Esophagus mucosa (tissue), 1 donor: ENCODE measurements around the gene EML2. TPM values are rescaled to one million over a fixed set of nuclear protein-coding genes. Genes with fewer than 3 reads are reported as not detected.
"Not testable (repeated sequence)": the region's sequence is repeated elsewhere in the genome, so short reads cannot be mapped to it uniquely, and the experiment has no call there.

Experiments
- ATAC-seq: fragments of 200-7000 bp; cut with Tn5 transposase; one replicate; pipeline ENCODE4 v1.9.1; 2020
- total RNA-seq: library from RNA; stranded (reverse); gene quantifications from one replicate; pipeline ENCODE4 v1.2.4, GENCODE V29; 2023
- donor health status: DM: yes; HTN: yes; CAD: no.

EML2 gene
- 85.4 TPM for total RNA-seq

- ATAC-seq = peak; percentile 37
Measured at GRCh38 chr19:45638930-45639729, at the start of gene EML2. Gene EML2, minus strand, starts transcription at chr19:45639397. Its CDS starts 21 bp downstream, at chr19:45639376.

GRCh38 chr19:45687599-45687998, 48.4 kb upstream of the EML2 start:
- ATAC-seq = no peak

- ATAC-seq = not testable (repeated sequence)
Measured at GRCh38 chr19:45685045-45685444, 45.8 kb upstream of the EML2 start.

- ATAC-seq = no peak
Measured at GRCh38 chr19:45682908-45683307, 43.7 kb upstream of the EML2 start.

- peak; percentile 4 for ATAC-seq
Measured at GRCh38 chr19:45682117-45682516, 42.9 kb upstream of the EML2 start.

- ATAC-seq = peak; percentile 87
Measured at GRCh38 chr19:45681391-45682015, 42.3 kb upstream of the EML2 start.

- ATAC-seq = peak; percentile 76
Measured at GRCh38 chr19:45677351-45678230, 38.4 kb upstream of the EML2 start.

GRCh38 chr19:45676851-45677263, 37.7 kb upstream of the EML2 start:
- ATAC-seq = peak; percentile 24

- ATAC-seq = no peak
Measured at GRCh38 chr19:45674946-45675345, 35.7 kb upstream of the EML2 start.

- peak; percentile 55 for ATAC-seq
Measured at GRCh38 chr19:45670670-45671453, 31.7 kb upstream of the EML2 start.

- ATAC-seq = no peak
Measured at GRCh38 chr19:45668342-45668871, 29.2 kb upstream of the EML2 start.

GRCh38 chr19:45667620-45668341, 28.6 kb upstream of the EML2 start, which contains the start of gene GIPR:
Gene GIPR, plus strand, starts transcription at chr19:45668221. Its CDS starts 1,300 bp downstream, at chr19:45669521.
- peak; percentile 89 for ATAC-seq

GRCh38 chr19:45664575-45664974, 25.4 kb upstream of the EML2 start:
- no peak for ATAC-seq

GRCh38 chr19:45663800-45664199, 24.6 kb upstream of the EML2 start:
- no peak for ATAC-seq

- ATAC-seq = peak; percentile 7
Measured at GRCh38 chr19:45660636-45661035, 21.4 kb upstream of the EML2 start.

- no peak for ATAC-seq
Measured at GRCh38 chr19:45659096-45659729, 20.0 kb upstream of the EML2 start.

GRCh38 chr19:45657520-45658167, 18.4 kb upstream of the EML2 start:
- no peak for ATAC-seq

GRCh38 chr19:45655073-45655472, 15.9 kb upstream of the EML2 start:
- no peak for ATAC-seq

GRCh38 chr19:45653634-45654033, 14.4 kb upstream of the EML2 start:
- ATAC-seq = peak; percentile 18

GRCh38 chr19:45650722-45651121, 11.5 kb upstream of the EML2 start:
- no peak for ATAC-seq
